Kidney (tissue), 14 donors: Measurements from ENCODE around the gene ZNF335. TPM values are rescaled to one million over a fixed set of nuclear protein-coding genes. Genes with fewer than 3 reads are reported as not detected.

Experiments
- DNase-seq, 5 donors: peaks; one replicate each; pipeline ENCODE4 v3.0.0-alpha.2; 2013 to 2020
- FAIRE-seq: peaks from 2 replicates; lab custom pipeline; 2012; peaks lifted over from hg19 to GRCh38; lab: Jason Lieb, UNC
- H3K27ac ChIP-seq, 2 donors: one replicate each; pipeline ENCODE4 v1.7.0; 2013; ENCODE audit warnings: low read depth in 2 of 2, low read length in 2 of 2, inconsistent platforms in 1 of 2
- H3K27me3 ChIP-seq: one replicate; pipeline ENCODE4 v1.7.1; 2013; ENCODE audit warnings: low read length, inconsistent platforms; ENCODE audit not compliant: control insufficient read depth, insufficient read depth
- H3K36me3 ChIP-seq, 3 donors: one replicate each; pipeline versions ENCODE4 v1.7.0 to v1.7.1; 2013; ENCODE audit warnings: low read length in 3 of 3, control low read depth in 1 of 3, inconsistent platforms in 1 of 3; ENCODE audit not compliant: insufficient read depth in 3 of 3, control insufficient read depth in 2 of 3
- H3K4me1 ChIP-seq, 3 donors: one replicate each; pipeline versions ENCODE4 v1.7.0 to v1.7.1; 2013; ENCODE audit warnings: low read length in 3 of 3, inconsistent platforms in 1 of 3, low read depth in 1 of 3; ENCODE audit not compliant: control insufficient read depth in 2 of 3, insufficient read depth in 2 of 3
- H3K4me3 ChIP-seq, 3 donors: one replicate each; pipeline versions ENCODE4 v1.7.0 to v1.8.1; 2013; ENCODE audit warnings: low read length in 3 of 3, control low read depth in 1 of 3, inconsistent platforms in 1 of 3
- H3K9ac ChIP-seq, 3 donors: one replicate each; pipeline versions ENCODE4 v1.7.0 to v1.7.1; 2013; ENCODE audit warnings: low read length in 3 of 3, control low read depth in 1 of 3, inconsistent platforms in 1 of 3
- H3K9me3 ChIP-seq, 3 donors: one replicate each; pipeline versions ENCODE4 v1.7.0 to v1.7.1; 2013; ENCODE audit warnings: low read length in 3 of 3, control low read depth in 1 of 3, inconsistent platforms in 1 of 3; ENCODE audit not compliant: control insufficient read depth in 2 of 3, insufficient read depth in 1 of 3
- CTCF ChIP-seq: IDR thresholded peaks from 3 replicates; pipeline ENCODE4 v1.5.1; 2012; ENCODE audit warnings: mild to moderate bottlenecking, moderate library complexity, borderline replicate concordance; ENCODE audit not compliant: insufficient read depth; ENCODE audit errors: extremely low read depth
- intact Hi-C: fragments of 100-400 bp; cut with DNase I; formaldehyde crosslinking; loops from one replicate; pipeline ENCODE4 v1.11.1; 2022
- polyA plus RNA-seq: library from polyadenylated mRNA; stranded (reverse); fragments of 350-450 nt; fragmentation: Illumina TruSeq; extraction: RNeasy Lipid Tissue Mini Kit (QIAGEN cat#74804); gene quantifications from one replicate; pipeline ENCODE4 v1.2.3, GENCODE V29; 2014; ENCODE audit warnings: low read depth, low replicate concordance; ENCODE audit not compliant: insufficient read depth
- total RNA-seq: library from RNA; stranded (reverse); fragmentation: NEBNext Ultra II Directional; extraction: Animal tissue kit (Norgen Biotek cat#: 25700); gene quantifications from one replicate; pipeline ENCODE4 v1.2.1, GENCODE V29; 2021
- donor health status: control.
- donor health status: control.
- donor health status: control.
- donor health status: control.
- donor health status: control.
- donor health status: DM: yes; HTN: yes; CAD: no.
- donor health status: Normal renal cell carcinoma (clear cell type).

Gene ZNF335
- total and polyA plus RNA-seq, 2 donors from 2014 or later, result 5.7 to 22.3 TPM

- H3K9me3 ChIP-seq, result no peaks in the 10 kb centered on the region
- FAIRE-seq, result no peak
- peak overlapping the region; percentile 29 to 86 for H3K27ac ChIP-seq
- intact Hi-C loops, result no loop called here
- no peaks in the 10 kb centered on the region for H3K27me3 ChIP-seq
- peak; percentile 66 to 95 (median 78) for DNase-seq
- no peaks in the 10 kb centered on the region for H3K36me3 ChIP-seq
- H3K9ac ChIP-seq, result peak overlapping the region in 1 of 3 donors; percentile 16
- no peak overlapping the region for H3K4me3 ChIP-seq
- H3K4me1 ChIP-seq, result peaks cover 0 to 16% (median 8%) of the 10 kb centered on the region in 3 donors
- no peak for TF ChIP-seq CTCF
These were observed 52.2 kb downstream of the ZNF335 start for GRCh38 chr20:45919542-45920399.

- H3K9me3 ChIP-seq, result no peaks in the 10 kb centered on the region
- H3K4me3 ChIP-seq, result no peak overlapping the region
- no peaks in the 10 kb centered on the region for H3K36me3 ChIP-seq
- peak overlapping the region; percentile 51 to 86 for H3K27ac ChIP-seq
- H3K9ac ChIP-seq, result no peak overlapping the region
- peaks cover 0 to 15% (median 6%) of the 10 kb centered on the region in 3 donors for H3K4me1 ChIP-seq
- TF ChIP-seq CTCF, result no peak
- intact Hi-C loops, result no loop called here
- no peaks in the 10 kb centered on the region for H3K27me3 ChIP-seq
- DNase-seq, result no peak
- FAIRE-seq, result no peak
These were observed 53.0 kb downstream of the ZNF335 start for GRCh38 chr20:45918779-45919537.

DNA sequence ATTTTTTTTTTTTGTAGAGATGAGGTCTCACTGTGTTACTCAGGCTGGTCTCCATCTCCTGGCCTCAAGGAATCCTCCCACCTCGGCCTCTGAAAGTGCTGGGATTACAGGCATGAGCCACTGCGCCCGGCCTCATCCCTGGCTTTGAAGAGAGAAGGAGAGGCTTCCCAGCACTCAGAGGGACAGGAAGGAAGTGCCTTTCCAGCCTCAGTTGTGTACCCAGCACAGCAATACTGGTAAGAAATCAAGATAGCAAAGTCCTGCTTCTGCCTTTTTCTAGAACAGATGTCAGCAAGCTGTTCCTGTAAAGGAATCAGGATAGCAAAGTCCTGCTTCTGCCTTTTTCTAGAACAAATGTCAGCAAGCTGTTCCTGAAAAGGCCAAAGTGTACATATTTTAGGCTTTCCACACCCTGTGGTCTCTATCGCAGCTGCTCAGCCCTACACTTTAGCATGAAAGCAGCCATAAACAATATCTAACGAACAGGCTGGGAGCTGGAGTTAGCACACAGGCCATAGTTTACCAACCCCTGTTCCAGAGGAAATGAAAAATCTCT, 53.7 kb downstream of the ZNF335 start:
- Histone ChIP-seq H3K4me3 (no peak overlapping the region), H3K36me3 (no peaks in the 10 kb centered on the region), H3K27me3 (no peaks in the 10 kb centered on the region), H3K4me1 (peaks cover 0 to 15% (median 6%) of the 10 kb centered on the region in 3 donors), H3K27ac (peak overlapping the region; percentile 51 to 86), H3K9me3 (no peaks in the 10 kb centered on the region), H3K9ac (no peak overlapping the region)
- TF ChIP-seq CTCF, result no peak
- peak in 2 of 5 donors; percentile 16 to 84 for DNase-seq
- intact Hi-C loops, result no loop called here
- no peak for FAIRE-seq
